Measurements from ENCODE around the gene IKZF1.

DNA sequence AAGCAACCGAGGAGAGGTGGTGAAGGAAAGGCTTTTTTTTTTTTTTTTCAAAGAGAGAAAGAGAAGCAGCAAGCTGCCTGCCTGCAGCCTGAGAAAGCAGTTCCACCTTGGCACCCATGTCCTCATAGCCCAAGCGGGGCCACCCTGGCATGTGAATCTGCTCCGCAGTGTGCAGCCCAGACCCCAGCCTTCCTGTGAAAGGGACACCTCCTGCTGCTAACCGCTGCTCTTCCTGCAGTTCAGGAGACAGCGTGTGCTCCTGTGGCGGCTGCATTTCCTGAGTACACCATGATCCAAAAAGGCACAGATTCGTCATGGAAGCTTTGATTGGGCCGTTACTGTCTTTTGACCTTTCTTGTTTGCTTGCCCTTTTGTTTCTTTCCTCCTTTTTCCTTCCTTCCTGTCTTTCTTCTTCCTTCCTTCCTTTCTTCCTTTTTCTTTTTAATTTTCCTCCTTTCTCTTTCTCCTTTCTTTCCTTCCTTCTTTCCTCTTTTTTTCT is 38.1 kb downstream of the IKZF1 start:
- TF ChIP-seq CTCF (IDR thresholded peaks at IDR 0.05) (no peak), POLR2A (IDR thresholded peaks at IDR 0.05) (no peak), POLR2AphosphoS5 (IDR thresholded peaks at IDR 0.05; ENCODE audit: insufficient read depth in 1 of 2, low read depth in 1 of 2) (peak in 1 of 2 donors; percentile 74)
